Measurements from ENCODE around the gene AGRN.
"Not testable (repeated sequence)": the region's sequence is repeated elsewhere in the genome, so short reads cannot be mapped to it uniquely, and the experiment has no call there.

Gene AGRN

GRCh38 chr1:1073743-1074587 lies 54.0 kb downstream of the AGRN start, which contains the start of gene RNF223:
RNF223 (minus strand) TSS chr1:1074306; CDS start chr1:1072566, 1,740 bp downstream.
- no peaks in the 10 kb centered on the region for H3K36me3 Mint-ChIP-seq (ENCODE audit: low read depth)
- H3K9me3 Mint-ChIP-seq: no peaks in the 10 kb centered on the region
- peaks cover 5% of the 10 kb centered on the region for H3K4me1 Mint-ChIP-seq
- no peak within 1 kb of the TSS for H3K4me3 Mint-ChIP-seq
- TF ChIP-seq CTCF (IDR thresholded peaks at IDR 0.05; ENCODE audit: unreplicated experiment in 3 of 3): no peak
- H3K27me3 Mint-ChIP-seq (ENCODE audit: low read depth): peaks cover 14% of the 10 kb centered on the region
- H3K27ac Mint-ChIP-seq: peak within 1 kb of the TSS in 1 of 3 experiments; percentile 48

- H3K27ac Mint-ChIP-seq: peak overlapping the region in 1 of 3 experiments; percentile 48
- TF ChIP-seq CTCF (IDR thresholded peaks at IDR 0.05; ENCODE audit: unreplicated experiment in 3 of 3): no peak
- peaks cover 5% of the 10 kb centered on the region for H3K4me1 Mint-ChIP-seq
- peaks cover 17% of the 10 kb centered on the region for H3K27me3 Mint-ChIP-seq (ENCODE audit: low read depth)
- H3K9me3 Mint-ChIP-seq: no peaks in the 10 kb centered on the region
- H3K4me3 Mint-ChIP-seq: no peak overlapping the region
- no peaks in the 10 kb centered on the region for H3K36me3 Mint-ChIP-seq (ENCODE audit: low read depth)
Measured at GRCh38 chr1:1074631-1075147, 54.8 kb downstream of the AGRN start.

- TF ChIP-seq CTCF (IDR thresholded peaks at IDR 0.05; ENCODE audit: unreplicated experiment in 3 of 3): no peak
- H3K27me3 Mint-ChIP-seq (ENCODE audit: low read depth): peaks cover 12% of the 10 kb centered on the region
- peaks cover 5% of the 10 kb centered on the region for H3K4me1 Mint-ChIP-seq
- no peak overlapping the region for H3K4me3 Mint-ChIP-seq
- no peak overlapping the region for H3K27ac Mint-ChIP-seq
- no peaks in the 10 kb centered on the region for H3K9me3 Mint-ChIP-seq
- no peaks in the 10 kb centered on the region for H3K36me3 Mint-ChIP-seq (ENCODE audit: low read depth)
Measured at GRCh38 chr1:1075148-1075935, 55.4 kb downstream of the AGRN start.

GRCh38 chr1:1077396-1077795 lies 57.5 kb downstream of the AGRN start:
- not testable (repeated sequence) for H3K4me3 Mint-ChIP-seq; H3K9me3 Mint-ChIP-seq; H3K4me1 Mint-ChIP-seq; H3K27ac Mint-ChIP-seq; H3K36me3 Mint-ChIP-seq (ENCODE audit: low read depth)
- H3K27me3 Mint-ChIP-seq (ENCODE audit: low read depth): peaks cover 11% of the 10 kb centered on the region

- Mint-ChIP-seq H3K27ac (peak overlapping the region in 2 of 3 experiments; percentile 56 to 65), H3K4me1 (peaks cover 3% of the 10 kb centered on the region), H3K36me3 (ENCODE audit: low read depth) (peaks cover 4% of the 10 kb centered on the region), H3K9me3 (no peaks in the 10 kb centered on the region), H3K27me3 (ENCODE audit: low read depth) (peaks cover 7% of the 10 kb centered on the region), H3K4me3 (peak overlapping the region in 2 of 3 experiments; percentile 19 to 42)
- TF ChIP-seq CTCF (IDR thresholded peaks at IDR 0.05; ENCODE audit: unreplicated experiment in 3 of 3): no peak
Measured at GRCh38 chr1:1079408-1080121, 59.6 kb downstream of the AGRN start.

Data from nephron (organoid).